UCSD-AML1 (cell line): ENCODE data around the gene RALBP1.
"Not testable (repeated sequence)": the region's sequence is repeated elsewhere in the genome, so short reads cannot be mapped to it uniquely, and the experiment has no call there.

Experiments
- DNase-seq: peaks from one replicate; lab custom pipeline; 2025; ENCODE audit not compliant: unreplicated experiment; lab: John Stamatoyannopoulos, UW

RALBP1 gene

DNA sequence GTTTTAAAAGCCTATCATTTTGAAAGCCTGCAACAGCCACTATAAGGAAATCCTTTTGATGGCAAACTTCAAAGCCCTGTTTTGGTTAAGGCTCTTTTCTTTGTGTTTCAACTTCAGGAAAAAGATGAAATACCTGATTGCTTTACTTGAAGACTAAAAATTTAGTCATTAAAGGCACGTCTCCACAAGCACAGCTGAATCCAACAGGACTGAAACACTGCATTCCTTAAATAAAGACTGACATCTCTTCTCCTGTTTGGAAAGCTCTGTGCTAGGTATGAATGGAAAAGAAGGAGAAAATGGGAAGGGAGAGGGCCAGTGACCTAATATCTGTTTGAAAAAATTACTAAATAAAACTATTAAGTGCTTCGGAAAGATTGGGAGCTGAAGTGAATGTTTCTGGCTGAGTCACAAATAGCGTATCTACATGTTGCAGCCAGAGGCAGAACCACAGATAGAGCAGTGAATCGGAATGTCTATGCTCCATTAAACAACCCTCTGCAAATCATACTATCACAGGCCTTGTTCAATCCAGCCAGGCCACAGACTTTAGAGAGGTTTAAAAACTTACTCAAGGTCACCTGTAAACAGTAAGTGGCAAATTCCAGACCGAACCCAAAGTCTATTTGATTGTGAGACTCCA is 21.1 kb upstream of the RALBP1 start:
- DNase-seq, result no peak

DNA sequence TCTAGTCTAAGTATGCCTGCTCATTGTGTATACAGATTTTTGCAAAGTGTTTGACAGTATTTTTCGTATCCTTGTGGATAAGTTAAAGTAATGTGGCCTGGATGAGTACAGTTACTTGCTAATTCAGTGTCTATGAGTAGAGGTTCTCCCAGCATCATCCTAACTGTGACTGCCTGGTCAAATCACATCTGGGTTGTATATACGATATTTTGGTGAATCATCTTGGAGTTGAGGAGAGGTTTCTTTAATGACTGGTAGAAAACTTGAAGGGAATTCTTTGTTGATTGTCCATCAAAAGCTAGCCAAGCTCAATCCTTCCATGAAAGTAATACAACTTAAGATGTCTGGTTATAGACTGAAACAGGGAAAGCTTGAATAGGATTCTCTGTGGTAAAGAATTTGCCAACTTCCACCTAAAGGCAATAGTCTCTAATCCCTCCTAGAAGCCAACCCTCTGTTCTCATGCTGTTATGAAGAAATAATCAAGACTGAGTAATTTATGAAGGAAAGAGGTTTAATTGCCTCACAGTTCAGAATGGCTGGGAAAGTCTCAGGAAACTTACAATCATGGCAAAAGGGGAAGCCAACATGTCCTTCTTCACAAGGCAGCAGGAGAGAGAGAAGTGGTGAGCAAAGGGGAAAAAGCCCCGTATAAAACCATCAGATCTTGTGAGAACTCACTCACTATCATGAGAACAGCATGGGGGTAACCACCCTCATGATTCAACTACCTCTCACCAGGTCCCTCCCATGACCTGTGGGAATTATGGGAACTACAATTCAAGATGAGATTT is 19.4 kb upstream of the RALBP1 start:
- DNase-seq, result no peak

DNA sequence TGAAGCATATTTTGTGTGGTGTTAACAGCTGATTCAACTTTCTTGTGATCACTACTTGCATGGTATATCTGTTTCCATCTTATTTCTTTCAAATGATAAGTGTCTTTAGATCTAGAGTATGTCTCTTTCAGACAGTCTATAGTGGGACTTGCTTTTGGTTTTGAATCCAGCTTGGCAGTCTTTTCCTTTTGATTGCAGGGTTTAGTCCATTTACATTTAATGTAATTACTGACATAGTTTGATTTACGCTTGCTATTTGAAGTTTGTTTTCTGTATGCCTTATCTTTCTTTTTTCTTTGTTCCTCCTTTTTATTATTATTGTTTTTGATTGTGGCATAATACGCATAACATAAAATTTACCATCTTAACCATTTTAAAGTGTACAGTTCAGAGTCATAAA is 9.2 kb upstream of the RALBP1 start:
- no peak for DNase-seq

DNA sequence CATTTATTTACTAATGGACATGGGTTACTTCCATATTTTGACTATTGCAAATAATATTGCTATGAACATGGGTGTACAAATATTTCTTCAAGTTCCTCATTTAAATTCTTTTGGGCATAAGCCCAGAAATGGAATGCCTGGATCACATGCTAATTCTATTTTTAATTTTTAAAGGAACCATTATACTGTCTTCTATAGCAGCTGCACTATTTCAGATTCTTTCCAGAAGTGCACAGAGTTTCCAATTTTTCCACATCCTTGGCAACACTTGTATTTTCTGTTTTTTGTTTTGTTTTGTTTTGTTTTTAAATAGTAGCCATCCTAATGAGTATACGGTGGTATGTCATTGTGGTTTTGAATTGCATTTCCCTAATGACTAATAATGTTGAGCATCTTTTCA is 8.5 kb upstream of the RALBP1 start:
- DNase-seq, result no peak

DNA sequence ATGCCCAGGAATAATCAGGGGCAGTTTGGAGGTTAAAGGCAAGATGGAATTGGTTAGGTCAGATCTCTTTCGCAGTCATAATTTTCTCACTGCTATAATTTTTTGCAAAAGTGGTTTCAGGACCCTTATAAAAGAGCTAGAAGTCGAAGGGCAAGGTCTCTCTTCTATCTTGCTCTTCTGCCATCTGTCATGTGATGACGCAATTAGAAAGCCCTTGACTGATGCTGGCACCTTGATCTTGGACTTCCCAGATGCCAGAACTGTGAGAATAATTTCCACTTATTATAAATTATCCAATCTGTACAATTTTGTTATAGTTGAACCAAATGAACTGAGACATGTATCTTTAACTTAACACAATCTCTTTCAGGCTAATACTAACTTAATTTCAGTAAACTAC is 6.3 kb upstream of the RALBP1 start:
- no peak for DNase-seq

DNA sequence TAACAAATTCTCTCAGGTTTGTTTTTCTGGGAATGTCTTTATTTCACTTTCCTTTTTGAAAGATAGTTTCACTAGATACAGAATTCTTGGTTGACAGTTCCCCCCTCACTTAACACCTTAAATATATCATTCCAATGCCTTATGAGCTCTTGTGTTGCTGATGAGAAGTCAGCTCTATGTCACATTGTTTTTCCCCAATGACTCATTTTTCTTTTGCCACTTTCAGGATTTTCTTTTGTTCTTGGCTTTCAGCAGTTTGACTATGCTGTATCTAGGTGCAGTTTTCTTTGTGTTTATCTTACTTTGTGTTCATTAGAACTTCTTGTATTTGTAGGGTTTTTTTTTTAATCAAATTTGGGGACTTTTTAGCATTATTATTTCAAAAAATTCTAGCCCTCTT is 5.6 kb upstream of the RALBP1 start:
- DNase-seq, result no peak

DNA sequence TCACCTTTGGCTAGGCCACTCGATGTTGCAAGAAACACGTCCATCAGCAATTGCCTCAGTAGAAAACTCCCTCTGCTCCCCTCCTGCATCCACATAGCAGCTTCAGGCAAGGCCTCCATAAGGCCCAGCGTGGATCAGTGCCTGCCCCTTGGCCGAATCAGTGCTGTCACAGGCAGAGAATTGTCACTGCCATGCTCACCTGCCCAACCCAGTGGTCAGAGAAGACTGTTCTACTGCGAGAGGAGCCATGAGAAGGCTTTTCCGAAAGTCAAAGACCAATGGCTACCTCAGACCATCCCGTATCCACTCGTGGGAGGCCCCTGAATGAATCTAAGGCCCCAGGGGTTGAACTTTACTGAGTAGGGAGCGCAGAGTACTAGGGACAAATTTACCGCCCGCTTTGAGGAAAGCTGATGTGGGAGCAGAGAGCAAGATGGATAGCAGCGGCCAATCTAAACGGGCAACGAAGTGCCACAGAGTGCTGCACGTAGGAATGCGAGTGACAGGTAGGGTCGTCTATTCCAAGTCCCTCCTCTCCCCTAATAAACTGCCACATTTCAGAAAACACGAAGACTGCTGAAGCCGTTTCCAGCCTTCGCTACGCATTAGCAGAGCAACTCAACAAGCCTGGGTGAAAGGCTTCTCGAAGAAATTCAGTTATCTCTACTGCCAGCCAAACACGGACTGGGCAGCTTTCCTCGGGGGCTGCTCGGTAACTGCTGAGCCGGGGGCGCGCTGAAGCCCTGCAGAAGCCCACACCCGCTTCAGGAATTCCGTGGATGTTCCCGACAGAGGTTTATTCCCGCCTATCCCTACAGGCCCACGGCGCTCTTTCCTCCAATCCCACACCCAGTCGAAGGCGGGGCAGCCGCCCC is 968 bp upstream of the RALBP1 start:
- no peak for DNase-seq

DNA sequence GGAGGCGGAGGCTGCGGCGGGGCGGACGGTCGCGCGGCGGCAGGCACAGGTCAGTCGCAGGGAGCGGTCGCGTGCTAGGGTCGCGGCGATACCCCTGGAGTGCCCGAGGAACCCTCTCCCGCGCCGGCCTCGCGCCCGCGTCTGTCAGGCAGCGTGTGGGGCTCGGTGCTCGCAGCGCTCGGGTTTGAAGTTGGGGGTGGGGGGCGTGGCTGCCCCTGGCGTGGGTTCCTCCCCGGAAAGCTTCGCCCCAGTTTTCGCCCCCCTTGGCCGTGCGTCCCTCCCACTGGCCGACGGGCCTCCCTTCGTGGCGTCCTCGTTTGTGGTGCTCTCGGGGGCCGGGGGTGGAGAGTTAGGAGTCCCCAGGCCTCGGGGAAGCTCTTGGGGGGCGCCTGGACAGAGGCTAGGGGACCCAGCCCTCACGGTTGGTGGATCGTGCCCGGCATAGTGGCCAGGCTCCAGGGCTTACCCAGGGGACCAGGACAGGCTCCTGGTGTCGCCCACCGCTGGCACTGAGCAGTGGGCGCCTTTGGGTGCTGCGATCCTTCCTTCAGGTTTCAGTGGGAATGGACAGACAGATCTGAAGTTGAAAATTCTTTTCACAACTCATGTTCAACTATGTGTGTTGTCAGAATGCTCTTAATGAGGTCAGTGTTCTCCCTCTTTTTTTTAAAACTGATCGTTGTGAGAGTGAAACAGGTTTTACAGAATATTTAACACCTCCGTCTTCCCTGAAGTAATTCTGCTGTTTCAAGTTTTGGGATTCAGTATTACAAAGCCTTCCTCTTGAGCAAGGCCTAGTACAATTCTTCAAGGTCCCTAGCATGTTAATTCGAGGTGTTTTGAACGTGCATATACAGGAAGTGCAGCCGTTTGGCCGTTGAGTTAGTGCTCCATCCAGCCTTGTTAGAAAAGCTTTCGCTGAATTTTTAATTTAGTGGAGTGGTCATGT is 604 bp downstream of the RALBP1 start:
- DNase-seq, result peak; percentile 84

DNA sequence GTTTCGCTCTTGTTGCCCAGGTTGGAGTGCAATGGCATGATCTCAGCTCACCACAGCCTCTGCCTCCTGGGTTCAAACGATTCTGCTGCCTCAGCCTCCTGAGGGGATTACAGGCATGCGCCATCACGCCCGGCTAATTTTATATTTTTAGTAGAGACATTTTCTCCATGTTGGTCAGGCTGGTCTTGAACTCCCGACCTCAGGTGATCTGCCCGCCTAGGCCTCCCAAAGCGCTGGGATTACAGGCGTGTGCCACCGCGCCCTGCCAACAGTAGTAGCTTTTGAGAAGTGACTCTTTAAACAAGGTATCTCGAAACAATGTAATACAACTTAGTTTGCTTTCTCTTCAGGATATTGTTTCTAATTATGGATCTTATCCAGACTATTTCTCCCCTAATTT is 1.6 kb downstream of the RALBP1 start:
- DNase-seq, result not testable (repeated sequence)

DNA sequence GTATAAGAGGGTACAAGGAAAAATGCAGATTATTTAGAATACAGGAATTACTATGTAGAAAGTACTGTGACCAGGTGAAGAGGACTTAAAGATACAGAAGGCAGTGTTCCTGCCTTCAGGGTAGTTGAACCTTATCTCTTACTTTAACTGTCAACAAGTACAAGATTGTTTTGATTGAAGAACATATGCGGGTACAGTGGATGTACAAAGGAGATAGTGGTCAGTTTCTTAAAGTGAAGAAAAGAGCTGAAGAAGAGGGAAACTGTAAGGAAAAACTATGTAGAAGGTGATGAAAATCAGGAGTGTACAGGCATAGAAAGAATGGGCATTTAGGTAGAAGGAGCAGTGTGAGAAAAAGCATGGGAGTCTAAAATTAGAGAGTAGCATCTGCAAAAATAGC is 2.2 kb downstream of the RALBP1 start:
- DNase-seq, result no peak

DNA sequence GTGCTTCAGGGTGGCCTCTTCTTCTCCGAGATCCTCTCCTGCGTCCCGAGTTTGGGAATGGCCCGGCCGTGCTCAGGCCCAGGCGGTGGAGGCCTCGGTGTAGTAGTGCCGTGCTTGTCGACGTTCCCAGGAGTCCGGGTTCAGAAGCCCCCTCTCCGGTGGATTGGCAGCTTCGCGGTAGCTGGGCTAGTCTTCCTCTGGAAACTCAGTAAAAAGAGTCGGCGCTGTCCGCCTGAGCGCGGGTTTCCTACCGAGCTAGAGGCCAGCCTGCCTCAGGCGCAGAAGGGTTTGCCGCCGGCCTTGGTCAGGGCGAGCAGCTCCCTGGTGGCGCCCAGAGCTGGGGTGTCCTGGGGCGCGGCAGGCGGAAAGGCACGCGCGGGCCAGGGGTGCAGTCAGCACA is 3.2 kb downstream of the RALBP1 start:
- no peak for DNase-seq

DNA sequence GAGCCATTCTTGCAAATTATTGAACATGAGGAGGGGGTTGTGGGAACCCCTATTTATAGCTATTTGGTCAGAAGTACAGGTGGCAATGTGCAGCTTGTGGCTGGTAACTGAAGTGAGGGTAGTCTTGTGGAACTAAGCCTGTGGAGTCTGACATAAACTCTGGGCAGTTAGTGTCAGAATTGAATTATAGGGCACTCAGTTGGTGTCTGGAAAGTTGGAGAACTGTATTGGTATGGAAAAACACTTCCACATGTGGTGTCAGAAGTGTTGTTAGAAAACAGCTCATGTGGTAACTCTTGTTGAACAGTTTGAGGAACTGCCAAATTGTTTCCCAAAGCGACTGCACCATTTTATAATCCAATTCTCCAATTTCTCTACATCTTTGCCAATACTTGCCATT is 7.5 kb downstream of the RALBP1 start:
- DNase-seq, result no peak

DNA sequence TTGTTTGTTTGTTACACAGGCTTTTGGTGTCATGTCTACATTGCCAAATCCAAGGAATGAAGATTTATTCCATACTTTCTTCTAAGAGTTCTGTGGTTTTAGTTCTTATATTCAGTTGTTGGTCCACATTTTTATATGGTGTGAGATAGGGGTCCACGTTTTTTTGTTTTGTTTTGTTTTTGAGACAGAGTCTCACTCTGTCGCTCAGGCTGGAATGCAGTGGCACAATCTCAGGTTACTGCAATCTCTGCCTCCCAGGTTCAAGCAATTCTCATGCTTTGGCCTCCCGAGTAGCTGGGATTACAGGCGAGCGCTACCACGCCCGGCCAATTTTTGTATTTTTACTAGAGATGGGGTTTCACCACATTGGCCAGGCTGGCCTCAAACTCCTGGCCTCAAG is 8.2 kb downstream of the RALBP1 start:
- DNase-seq, result no peak

DNA sequence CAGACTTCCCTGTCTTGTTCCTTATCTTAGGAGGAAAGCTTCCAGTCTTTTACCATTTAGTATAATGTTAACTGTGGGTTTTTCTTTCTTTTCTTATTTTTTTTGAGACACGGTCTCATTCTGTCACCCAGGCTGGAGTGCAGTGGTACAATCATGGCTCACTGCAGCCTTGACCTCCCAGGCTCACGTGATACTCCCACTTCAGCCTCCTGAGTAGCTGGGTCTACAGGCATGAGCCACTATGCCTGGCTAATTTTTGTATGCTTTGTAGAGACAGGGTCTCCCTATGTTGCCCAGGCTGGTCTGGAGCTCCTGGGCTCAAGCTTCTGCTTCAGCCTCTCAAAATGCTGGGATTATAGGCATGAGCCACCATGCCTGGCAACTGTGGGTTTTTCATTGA is 9.5 kb downstream of the RALBP1 start:
- not testable (repeated sequence) for DNase-seq

DNA sequence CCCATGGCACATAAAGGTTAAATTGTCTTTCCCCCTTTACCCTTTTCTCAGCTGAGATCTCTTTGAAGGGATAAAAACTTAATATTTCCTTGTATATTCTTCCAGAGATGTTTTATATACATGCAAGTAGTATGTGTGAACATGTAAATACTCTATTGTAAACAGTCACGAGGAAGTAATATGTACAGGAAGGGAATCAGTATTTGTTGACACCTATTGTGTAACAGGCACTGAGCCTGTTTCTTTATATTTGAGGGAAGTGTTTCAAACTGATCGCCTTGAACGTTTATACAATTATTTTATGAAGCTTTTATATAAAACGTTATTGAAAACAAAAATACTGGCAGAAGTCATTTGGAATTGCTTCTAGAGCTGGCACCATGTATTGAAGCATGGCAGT is 13.2 kb downstream of the RALBP1 start:
- DNase-seq, result no peak

DNA sequence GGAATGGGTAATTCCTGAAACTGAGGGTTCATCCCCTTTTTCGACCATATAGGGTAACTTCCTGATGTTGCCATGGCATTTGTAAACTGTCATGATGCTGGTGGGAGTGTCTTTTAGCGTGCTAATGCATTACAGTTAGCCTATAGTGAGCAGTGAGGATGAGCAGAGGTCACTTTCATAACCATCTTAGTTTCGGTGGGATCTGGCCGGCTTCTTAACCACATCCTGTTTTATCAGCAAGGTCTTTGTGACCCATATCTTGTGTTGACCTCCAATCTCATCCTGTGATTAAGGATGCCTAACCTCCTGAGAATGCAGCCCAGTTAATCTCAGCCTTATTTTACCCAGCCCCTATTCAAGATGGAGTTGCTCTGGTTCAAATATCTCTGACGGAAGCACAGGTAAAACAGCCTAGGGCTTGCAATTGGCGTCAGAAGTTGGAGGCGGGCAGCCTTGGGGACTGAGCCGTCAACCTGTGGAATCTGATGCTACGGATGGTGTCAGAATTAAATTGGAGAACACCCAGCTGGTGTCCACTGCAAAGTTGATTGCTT is 19.5 kb downstream of the RALBP1 start:
- no peak for DNase-seq

DNA sequence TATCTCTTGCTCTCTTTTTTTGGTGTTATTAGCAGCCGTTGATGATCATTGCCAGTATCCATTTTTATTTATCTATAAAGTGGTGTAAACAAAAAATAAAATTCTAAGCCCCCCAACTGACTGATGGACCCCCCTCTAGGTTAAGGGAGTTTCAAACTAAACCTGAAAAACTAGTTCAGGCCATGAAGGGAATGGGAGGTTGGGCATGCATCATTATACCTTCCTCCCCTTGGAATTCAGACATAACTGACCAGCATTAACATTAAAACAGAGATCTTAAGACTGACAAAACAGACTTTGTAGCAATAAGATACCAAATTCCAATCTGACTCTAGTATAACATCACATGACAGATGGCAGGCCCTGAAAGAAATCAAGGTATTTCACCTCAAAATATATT is 20.2 kb downstream of the RALBP1 start:
- no peak for DNase-seq

DNA sequence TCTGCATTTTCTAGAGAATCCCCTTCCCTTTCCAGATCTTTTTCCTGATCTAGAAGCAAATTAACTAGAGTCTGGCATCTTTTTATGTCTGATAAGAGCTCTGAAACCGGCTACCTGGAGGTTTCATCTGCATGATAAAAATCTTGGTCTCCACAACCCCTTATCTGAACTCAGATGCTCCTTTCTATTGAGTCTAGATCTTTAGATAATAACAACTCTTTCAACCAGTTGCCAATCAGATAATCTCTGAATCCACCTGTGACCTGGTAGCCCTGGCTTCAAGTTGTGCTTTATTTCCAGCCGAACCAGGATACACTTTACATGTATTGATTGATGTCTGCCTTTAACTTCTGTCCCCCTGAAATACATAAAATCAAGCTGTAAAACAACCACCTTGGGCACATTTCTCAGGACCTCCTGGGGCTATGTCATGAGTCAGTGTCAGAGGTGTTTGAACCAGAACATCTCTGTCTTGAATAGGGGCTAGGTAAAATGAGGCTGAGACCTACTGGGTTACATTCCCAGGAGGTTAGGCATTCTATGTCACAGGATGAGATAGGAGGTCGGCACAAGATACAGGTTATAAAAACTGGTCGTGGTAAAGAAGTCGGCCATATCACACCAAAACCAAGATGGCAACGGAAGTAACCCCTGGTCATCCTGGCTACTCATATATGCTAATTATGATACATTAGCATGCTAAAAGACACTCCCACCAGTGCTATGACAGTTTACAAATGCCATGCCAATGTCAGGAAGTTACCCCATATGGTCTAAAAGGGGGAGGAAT is 20.8 kb downstream of the RALBP1 start:
- DNase-seq, result no peak

DNA sequence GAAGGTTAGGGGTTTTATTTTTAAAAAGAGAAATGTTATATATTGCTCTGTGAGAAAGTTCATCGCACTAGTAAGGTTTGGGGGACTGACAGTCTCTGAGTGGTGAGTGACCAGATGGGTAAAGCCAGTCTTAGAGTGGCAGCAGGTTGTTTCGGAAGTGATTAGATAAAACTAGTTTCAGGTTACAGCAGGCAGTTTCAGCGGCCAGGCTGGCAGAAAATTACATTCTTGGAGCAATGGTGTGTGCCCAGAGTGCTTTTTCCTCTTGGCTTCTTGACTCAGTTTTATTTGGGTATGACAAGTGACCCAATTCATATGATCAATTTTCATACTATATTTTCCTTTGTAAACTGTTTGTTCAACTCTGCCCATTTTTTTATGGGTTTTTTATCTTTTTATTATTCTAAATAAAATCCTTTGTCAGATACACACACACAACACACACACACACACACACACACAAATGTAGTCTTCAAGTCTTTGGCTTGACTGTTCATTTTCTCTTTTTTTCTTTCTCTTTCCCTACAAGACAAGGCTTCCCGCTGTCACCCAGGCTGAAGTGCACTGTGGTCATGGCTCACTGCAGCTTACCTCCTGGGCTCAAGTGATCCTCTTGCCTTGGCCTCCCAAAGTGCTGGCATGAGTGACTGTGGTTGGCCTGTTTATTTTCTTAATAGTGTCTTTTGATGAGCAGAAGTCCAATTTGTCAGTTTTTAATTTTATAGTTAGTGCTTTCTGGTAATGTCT is 30.9 kb downstream of the RALBP1 start:
- no peak for DNase-seq
